Esophagus squamous epithelium (tissue), 4 donors: ENCODE measurements around the gene TMEM121.
"Not testable (repeated sequence)": the region's sequence is repeated elsewhere in the genome, so short reads cannot be mapped to it uniquely, and the experiment has no call there.

Experiments used
- POLR2A ChIP-seq, 4 donors: fragments of 450-650 bp; IDR thresholded peaks; one replicate each; pipeline ENCODE4 v1.6.1; 2017; ENCODE audit warnings: antibody characterized with exemption in 4 of 4, mild to moderate bottlenecking in 4 of 4, moderate library complexity in 3 of 4
- TF ChIP-seq, protein P1 (sequence below), 6 experiments: fragments of 450-650 bp in 4 of 6; fragments of 200-600 bp in 2 of 6; sonication (generic) in 2 of 6; IDR thresholded peaks; one replicate each; pipeline ENCODE4 v1.5.1; 2016 to 2019; ENCODE audit warnings: antibody characterized with exemption in 6 of 6, mild to moderate bottlenecking in 4 of 6, moderate library complexity in 4 of 6

DNA sequence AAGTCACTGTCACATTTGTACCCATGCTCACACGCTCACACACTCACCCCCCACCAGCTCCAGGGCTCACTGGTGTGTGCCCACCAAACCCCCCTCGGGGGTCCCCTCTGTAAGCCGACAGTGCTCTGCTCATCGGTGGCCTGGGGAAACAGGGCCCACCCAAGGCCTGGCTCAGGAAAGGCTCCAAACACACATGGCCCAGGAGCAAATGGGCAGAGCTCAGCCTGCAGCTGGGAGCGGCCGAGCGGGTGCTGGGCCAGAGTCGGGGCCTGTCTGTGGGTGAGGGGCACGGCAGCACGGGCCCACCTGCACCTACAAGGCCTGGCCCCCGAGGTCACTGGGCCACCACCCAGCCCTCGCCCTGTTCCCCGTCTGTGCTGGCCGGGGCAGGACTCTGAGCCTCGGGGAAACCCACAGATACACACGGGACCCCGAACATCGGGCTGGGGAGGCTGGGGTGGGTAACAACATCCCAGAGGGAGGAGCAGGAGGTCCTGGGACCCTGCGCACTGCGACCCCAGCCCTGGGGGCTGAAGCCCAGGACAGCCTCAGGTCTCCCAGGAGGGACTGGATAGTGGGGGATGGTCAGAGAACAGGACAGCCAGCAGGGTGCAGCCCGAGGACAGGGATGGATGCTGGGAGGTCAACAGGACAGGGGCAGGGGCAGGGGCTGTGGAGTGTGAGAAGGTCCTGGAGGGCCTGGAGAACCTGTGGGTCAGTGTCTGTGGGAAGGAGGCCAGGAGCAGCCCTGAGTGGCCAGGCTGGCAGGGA lies 45.0 kb downstream of the TMEM121 start:
- TF ChIP-seq, protein P1, sequence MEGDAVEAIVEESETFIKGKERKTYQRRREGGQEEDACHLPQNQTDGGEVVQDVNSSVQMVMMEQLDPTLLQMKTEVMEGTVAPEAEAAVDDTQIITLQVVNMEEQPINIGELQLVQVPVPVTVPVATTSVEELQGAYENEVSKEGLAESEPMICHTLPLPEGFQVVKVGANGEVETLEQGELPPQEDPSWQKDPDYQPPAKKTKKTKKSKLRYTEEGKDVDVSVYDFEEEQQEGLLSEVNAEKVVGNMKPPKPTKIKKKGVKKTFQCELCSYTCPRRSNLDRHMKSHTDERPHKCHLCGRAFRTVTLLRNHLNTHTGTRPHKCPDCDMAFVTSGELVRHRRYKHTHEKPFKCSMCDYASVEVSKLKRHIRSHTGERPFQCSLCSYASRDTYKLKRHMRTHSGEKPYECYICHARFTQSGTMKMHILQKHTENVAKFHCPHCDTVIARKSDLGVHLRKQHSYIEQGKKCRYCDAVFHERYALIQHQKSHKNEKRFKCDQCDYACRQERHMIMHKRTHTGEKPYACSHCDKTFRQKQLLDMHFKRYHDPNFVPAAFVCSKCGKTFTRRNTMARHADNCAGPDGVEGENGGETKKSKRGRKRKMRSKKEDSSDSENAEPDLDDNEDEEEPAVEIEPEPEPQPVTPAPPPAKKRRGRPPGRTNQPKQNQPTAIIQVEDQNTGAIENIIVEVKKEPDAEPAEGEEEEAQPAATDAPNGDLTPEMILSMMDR (IDR thresholded peaks at IDR 0.05), result not testable (repeated sequence)
- TF ChIP-seq POLR2A (IDR thresholded peaks at IDR 0.05), result not testable (repeated sequence)
